HL-60 (cell line): Measurements from ENCODE around the gene MYO16.

Source experiments
- DNase-seq, 2 experiments: peaks; one replicate each; pipeline ENCODE4 v3.0.0-alpha.2; 2010 to 2020; ENCODE audit warnings: low read depth in 1 of 2, low spot score in 1 of 2
- H3K27ac ChIP-seq: fragments of 250-450 bp; sonication (Bioruptor Pico); replicated peaks from 2 replicates; pipeline ENCODE4 v1.5.1; 2020; ENCODE audit warnings: mild to moderate bottlenecking, moderate library complexity
- H3K27me3 ChIP-seq: fragments of 250-450 bp; sonication (Bioruptor Pico); 2 replicates; pipeline ENCODE4 v1.5.1; 2021; ENCODE audit warnings: mild to moderate bottlenecking, moderate library complexity; ENCODE audit not compliant: insufficient read depth, poor library complexity, severe bottlenecking
- H3K4me3 ChIP-seq: replicated peaks from 2 replicates; pipeline ENCODE4 v1.5.1; 2011; ENCODE audit warnings: mild to moderate bottlenecking, control low read depth, low read length; ENCODE audit not compliant: insufficient read depth
- CTCF ChIP-seq: IDR thresholded peaks from one replicate; pipeline ENCODE4 v1.5.1; 2011; ENCODE audit warnings: low read length, control low read depth, inconsistent platforms; ENCODE audit not compliant: insufficient read depth
- GABPA ChIP-seq: IDR thresholded peaks from 2 replicates; pipeline ENCODE4 v1.6.1; 2012; ENCODE audit warnings: low read depth
- POLR2AphosphoS5 ChIP-seq: IDR thresholded peaks from 2 replicates; pipeline ENCODE4 v1.6.1; 2012; ENCODE audit warnings: low read depth
- REST ChIP-seq: IDR thresholded peaks from 2 replicates; pipeline ENCODE4 v1.6.1; 2012; ENCODE audit warnings: low read depth; ENCODE audit not compliant: insufficient replicate concordance
- SPI1 ChIP-seq: IDR thresholded peaks from 2 replicates; pipeline ENCODE4 v1.6.1; 2012; ENCODE audit warnings: low read depth, mild to moderate bottlenecking, borderline replicate concordance

The MYO16 gene

GRCh38 chr13:108643646-108644353 is 14.4 kb downstream of the MYO16 start:
- TF ChIP-seq SPI1: no peak
- H3K4me3 ChIP-seq: no peak overlapping the region
- no peak for DNase-seq
- H3K27ac ChIP-seq: no peak overlapping the region
- no peaks in the 10 kb centered on the region for H3K27me3 ChIP-seq

GRCh38 chr13:108645376-108645775 is 16.0 kb downstream of the MYO16 start:
- TF ChIP-seq CTCF (no peak), REST (no peak), POLR2AphosphoS5 (no peak), SPI1 (no peak), GABPA (no peak)
- Histone ChIP-seq H3K4me3 (no peak overlapping the region), H3K27ac (no peak overlapping the region), H3K27me3 (no peaks in the 10 kb centered on the region)
- no peak for DNase-seq

- DNase-seq: no peak
- Histone ChIP-seq H3K27me3 (no peaks in the 10 kb centered on the region), H3K27ac (no peak overlapping the region), H3K4me3 (no peak overlapping the region)
- TF ChIP-seq GABPA (no peak), REST (no peak), POLR2AphosphoS5 (no peak), SPI1 (no peak), CTCF (no peak)
These were observed 20.9 kb downstream of the MYO16 start for GRCh38 chr13:108650271-108650670.

- DNase-seq: no peak
- TF ChIP-seq GABPA (no peak), CTCF (no peak), POLR2AphosphoS5 (no peak), REST (no peak), SPI1 (no peak)
- Histone ChIP-seq H3K4me3 (no peak overlapping the region), H3K27ac (no peak overlapping the region), H3K27me3 (no peaks in the 10 kb centered on the region)
These were observed 27.3 kb downstream of the MYO16 start for GRCh38 chr13:108656742-108657141.
